Mesenchymal stem cell (in vitro differentiated cells and primary cell): ENCODE results near the gene UBE2Q1.

ENCODE experiments used
- DNase-seq: peaks from one replicate; pipeline ENCODE4 v3.0.0-alpha.2; 2013
- H2AFZ ChIP-seq: one replicate; pipeline ENCODE4 v1.6.1; 2013; ENCODE audit warnings: low read depth, mild to moderate bottlenecking, control low read depth, inconsistent platforms, low read length, moderate library complexity
- H2AK5ac ChIP-seq: 2 replicates; pipeline ENCODE4 v1.6.1; 2013; ENCODE audit warnings: low read length, moderate library complexity, mild to moderate bottlenecking, inconsistent platforms; ENCODE audit not compliant: severe bottlenecking
- H2BK120ac ChIP-seq: one replicate; pipeline ENCODE4 v1.6.1; 2013; ENCODE audit warnings: low read depth, mild to moderate bottlenecking, inconsistent platforms, low read length, moderate library complexity
- H2BK12ac ChIP-seq, 2 experiments: one replicate each; pipeline ENCODE4 v1.6.1; 2013; ENCODE audit warnings: inconsistent platforms in 2 of 2, low read length in 2 of 2, mild to moderate bottlenecking in 2 of 2, moderate library complexity in 2 of 2, control low read depth in 1 of 2
- H2BK15ac ChIP-seq: one replicate; pipeline ENCODE4 v1.6.1; 2013; ENCODE audit warnings: mild to moderate bottlenecking, low read depth, inconsistent platforms; ENCODE audit not compliant: poor library complexity, severe bottlenecking
- H2BK5ac ChIP-seq: 2 replicates; pipeline ENCODE4 v1.6.1; 2013; ENCODE audit warnings: low read depth, mild to moderate bottlenecking, low read length, control low read depth, inconsistent platforms; ENCODE audit not compliant: poor library complexity, severe bottlenecking
- H3K14ac ChIP-seq, 2 experiments: one replicate each; pipeline ENCODE4 v1.6.1; 2013; ENCODE audit warnings: inconsistent platforms in 2 of 2, low read length in 2 of 2, control low read depth in 1 of 2, mild to moderate bottlenecking in 1 of 2, moderate library complexity in 1 of 2
- H3K18ac ChIP-seq, 2 experiments: one replicate each; pipeline ENCODE4 v1.6.1; 2013; ENCODE audit warnings: inconsistent platforms in 2 of 2, low read length in 2 of 2, control low read depth in 1 of 2, low read depth in 1 of 2, mild to moderate bottlenecking in 1 of 2
- H3K23ac ChIP-seq, 2 experiments: one replicate each; pipeline ENCODE4 v1.6.1; 2013; ENCODE audit warnings: inconsistent platforms in 2 of 2, low read length in 2 of 2, mild to moderate bottlenecking in 2 of 2, moderate library complexity in 2 of 2, control low read depth in 1 of 2
- H3K27ac ChIP-seq: 2 replicates; pipeline ENCODE4 v1.5.1; 2013; ENCODE audit warnings: mild to moderate bottlenecking, moderate library complexity, low read length, control low read depth, inconsistent platforms; ENCODE audit not compliant: poor library complexity, severe bottlenecking
- H3K27me3 ChIP-seq, 2 experiments: 2 replicates each; pipeline versions ENCODE4 v1.6.1 to v1.7.0; 2013; ENCODE audit warnings: low read length in 2 of 2, mild to moderate bottlenecking in 2 of 2, moderate library complexity in 2 of 2, control low read depth in 1 of 2, inconsistent platforms in 1 of 2; ENCODE audit not compliant: control insufficient read depth in 1 of 2, insufficient read depth in 1 of 2
- H3K36me3 ChIP-seq, 2 experiments: 2 replicates each; pipeline versions ENCODE4 v1.6.1 to v1.7.0; 2013; ENCODE audit warnings: low read length in 2 of 2, control low read depth in 1 of 2, inconsistent platforms in 1 of 2, low read depth in 1 of 2, mild to moderate bottlenecking in 1 of 2; ENCODE audit not compliant: insufficient read depth in 2 of 2, control insufficient read depth in 1 of 2
- H3K4ac ChIP-seq, 2 experiments: one replicate each; pipeline ENCODE4 v1.6.1; 2013; ENCODE audit warnings: inconsistent platforms in 2 of 2, low read length in 2 of 2, mild to moderate bottlenecking in 2 of 2, moderate library complexity in 2 of 2, control low read depth in 1 of 2, low read depth in 1 of 2
- H3K4me1 ChIP-seq: 2 replicates; pipeline ENCODE4 v1.6.1; 2013; ENCODE audit warnings: low read depth, low read length, control low read depth; ENCODE audit not compliant: control insufficient read depth, insufficient read depth
- H3K4me2 ChIP-seq: 2 replicates; pipeline ENCODE4 v1.6.1; 2013; ENCODE audit warnings: low read length, mild to moderate bottlenecking, inconsistent platforms; ENCODE audit not compliant: poor library complexity, severe bottlenecking
- H3K4me3 ChIP-seq, 2 experiments: 2 replicates each; pipeline versions ENCODE4 v1.5.1 to v1.7.0; 2013; ENCODE audit warnings: low read length in 2 of 2, mild to moderate bottlenecking in 2 of 2, control low read depth in 1 of 2, low read depth in 1 of 2; ENCODE audit not compliant: insufficient read depth in 1 of 2
- H3K79me1 ChIP-seq: replicated peaks from 2 replicates; pipeline ENCODE4 v1.6.1; 2013; ENCODE audit warnings: mild to moderate bottlenecking, control low read depth, low read length, inconsistent platforms; ENCODE audit not compliant: poor library complexity, severe bottlenecking
- H3K9ac ChIP-seq: 2 replicates; pipeline ENCODE4 v1.7.0; 2013; ENCODE audit warnings: mild to moderate bottlenecking, low read length, moderate library complexity
- H3K9me3 ChIP-seq: 2 replicates; pipeline ENCODE4 v1.7.0; 2013; ENCODE audit warnings: mild to moderate bottlenecking, low read length; ENCODE audit not compliant: control insufficient read depth
- H4K8ac ChIP-seq: one replicate; pipeline ENCODE4 v1.6.1; 2013; ENCODE audit warnings: inconsistent platforms, mild to moderate bottlenecking, low read length, moderate library complexity
- H4K91ac ChIP-seq: one replicate; pipeline ENCODE4 v1.6.1; 2013; ENCODE audit warnings: mild to moderate bottlenecking, low read length, inconsistent platforms
- WGBS: methylation state at CpG from one replicate; pipeline ENCODE4 v1.1.7; 2013; ENCODE audit warnings: mixed read lengths; 5-methylcytosine and 5-hydroxymethylcytosine counted together

The UBE2Q1 gene

DNA sequence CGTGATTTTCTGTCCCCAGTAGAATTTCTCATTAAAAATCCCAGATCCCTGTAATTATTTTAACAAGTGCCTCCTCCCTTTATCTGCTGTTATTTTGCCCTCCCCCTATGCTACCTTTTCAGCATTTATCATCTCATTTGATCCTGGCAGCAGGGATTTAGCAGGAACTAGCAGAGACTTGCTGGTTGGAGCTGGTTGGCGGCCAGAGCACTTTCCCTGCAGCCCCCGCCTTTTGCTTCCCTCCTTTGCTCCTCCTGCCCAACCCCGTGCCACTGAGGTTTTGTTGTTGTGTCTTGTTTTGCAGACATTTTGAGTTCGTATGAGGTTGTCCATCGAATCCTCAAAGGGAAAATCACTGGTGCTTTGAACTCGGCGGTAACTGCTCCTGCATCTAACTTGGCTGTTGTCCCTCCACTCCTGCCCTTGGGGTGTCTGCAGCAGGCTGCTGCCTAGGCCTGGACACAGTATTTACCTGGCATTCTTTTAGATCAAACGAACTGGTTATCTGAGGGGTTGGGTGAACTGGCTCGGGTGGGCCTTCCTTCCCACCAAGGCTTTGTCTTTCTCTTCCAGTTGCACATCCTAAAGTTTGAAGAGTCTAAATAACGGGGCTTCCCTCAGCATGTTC is 11.2 kb downstream of the UBE2Q1 start:
- Histone ChIP-seq H2BK12ac (no peak overlapping the region), H3K27me3 (peaks cover 23 to 25% of the 10 kb centered on the region in 2 experiments), H3K79me1 (peaks cover 18% of the 10 kb centered on the region), H2AK5ac (no peak overlapping the region), H4K8ac (no peak overlapping the region), H3K9ac (no peak overlapping the region), H2BK5ac (no peak overlapping the region), H3K18ac (no peak overlapping the region), H4K91ac (no peak overlapping the region), H2BK15ac (no peak overlapping the region), H3K27ac (no peak overlapping the region), H3K23ac (no peak overlapping the region), H3K9me3 (no peaks in the 10 kb centered on the region), H2AFZ (no peak overlapping the region), H3K14ac (no peak overlapping the region), H3K36me3 (peaks cover 32 to 38% of the 10 kb centered on the region in 2 experiments), H3K4ac (no peak overlapping the region), H2BK120ac (no peak overlapping the region), H3K4me1 (peaks cover 5% of the 10 kb centered on the region), H3K4me2 (no peak overlapping the region), H3K4me3 (no peak overlapping the region)
- DNase-seq = no peak
- 80% methylated on average over 11 of the region's 11 CpGs for WGBS

DNA sequence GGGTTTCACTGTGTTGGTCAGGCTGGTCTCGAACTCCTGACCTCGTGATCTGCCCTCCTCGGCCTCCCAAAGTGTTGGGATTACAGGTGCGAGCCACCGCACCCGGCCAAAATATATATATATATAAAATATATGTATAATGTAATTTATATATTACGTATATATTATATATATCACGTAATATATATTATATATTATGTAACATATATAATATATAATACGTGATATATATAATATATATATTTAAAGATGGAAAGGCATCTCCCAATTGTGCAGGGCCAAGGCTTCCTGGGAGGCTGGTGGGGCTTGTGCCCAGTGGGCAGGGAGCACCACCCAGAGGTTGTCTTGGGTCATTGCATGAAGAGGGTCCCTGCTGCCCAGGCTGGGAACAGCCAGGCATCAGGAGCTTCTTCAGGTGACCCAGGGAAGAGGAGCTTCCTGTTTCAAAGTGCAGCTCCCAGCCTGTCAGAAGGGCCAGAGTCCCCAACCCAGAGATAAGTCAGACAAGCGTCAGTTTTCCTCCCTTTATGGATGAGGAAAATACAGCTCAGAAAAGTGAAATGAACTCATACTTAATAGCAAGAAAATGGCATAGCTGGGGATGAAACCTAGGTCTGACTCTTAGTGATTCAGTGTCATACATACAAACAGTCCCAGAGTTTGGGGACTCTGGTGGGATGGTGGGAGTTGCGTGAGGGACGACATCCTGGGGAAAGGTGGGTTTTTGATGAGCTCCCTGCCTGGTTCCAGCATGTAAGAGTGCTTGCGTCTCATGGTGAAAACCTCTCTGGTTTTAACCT is 12.0 kb downstream of the UBE2Q1 start:
- Histone ChIP-seq H3K4me2 (no peak overlapping the region), H2AK5ac (no peak overlapping the region), H3K9ac (no peak overlapping the region), H3K4ac (no peak overlapping the region), H2BK12ac (no peak overlapping the region), H2BK120ac (no peak overlapping the region), H3K23ac (no peak overlapping the region), H3K27ac (no peak overlapping the region), H2AFZ (no peak overlapping the region), H3K27me3 (peaks cover 29 to 32% of the 10 kb centered on the region in 2 experiments), H3K9me3 (no peaks in the 10 kb centered on the region), H3K4me1 (peaks cover 4% of the 10 kb centered on the region), H3K79me1 (peaks cover 11% of the 10 kb centered on the region), H3K36me3 (peaks cover 24 to 30% of the 10 kb centered on the region in 2 experiments), H4K8ac (no peak overlapping the region), H3K18ac (no peak overlapping the region), H3K4me3 (no peak overlapping the region), H2BK5ac (no peak overlapping the region), H4K91ac (no peak overlapping the region), H3K14ac (no peak overlapping the region), H2BK15ac (no peak overlapping the region)
- 84% methylated on average over 3 of the region's 13 CpGs for WGBS
- DNase-seq = peak; percentile 67

DNA sequence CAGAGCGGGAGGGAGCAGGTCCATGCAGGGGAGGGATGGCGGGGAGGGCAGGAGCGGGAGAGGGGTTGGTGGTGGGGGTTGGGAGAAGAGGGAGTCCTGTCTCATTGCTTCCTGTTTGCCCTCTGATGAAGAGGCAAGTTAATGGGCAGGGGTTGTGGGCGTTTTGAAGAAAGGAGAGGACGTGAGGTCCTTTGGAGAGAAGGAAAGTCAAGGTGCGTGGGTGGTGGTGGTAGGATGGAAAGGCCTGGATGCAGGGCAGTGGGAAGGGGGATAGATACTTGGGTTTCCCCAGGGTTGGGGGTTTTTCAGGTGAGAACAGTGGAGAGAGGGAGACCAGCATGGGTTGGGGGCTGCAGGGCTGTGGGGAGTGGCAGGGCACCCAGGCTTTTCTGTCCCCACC is 17.2 kb downstream of the UBE2Q1 start:
- H2BK15ac ChIP-seq = no peak overlapping the region
- H2BK5ac ChIP-seq = no peak overlapping the region
- 68% methylated on average over 6 of the region's 6 CpGs for WGBS
- no peaks in the 10 kb centered on the region for H3K9me3 ChIP-seq
- no peak for DNase-seq
- H2BK12ac ChIP-seq = no peak overlapping the region
- H2AFZ ChIP-seq = no peak overlapping the region
- H3K4me2 ChIP-seq = no peak overlapping the region
- no peaks in the 10 kb centered on the region for H3K36me3 ChIP-seq
- no peaks in the 10 kb centered on the region for H3K4me1 ChIP-seq
- H3K18ac ChIP-seq = no peak overlapping the region
- no peak overlapping the region for H4K91ac ChIP-seq
- no peak overlapping the region for H2BK120ac ChIP-seq
- H4K8ac ChIP-seq = no peak overlapping the region
- peaks cover 58 to 61% of the 10 kb centered on the region in 2 experiments for H3K27me3 ChIP-seq
- no peaks in the 10 kb centered on the region for H3K79me1 ChIP-seq
- H3K4ac ChIP-seq = no peak overlapping the region
- H3K9ac ChIP-seq = no peak overlapping the region
- no peak overlapping the region for H2AK5ac ChIP-seq
- H3K14ac ChIP-seq = no peak overlapping the region
- no peak overlapping the region for H3K23ac ChIP-seq
- no peak overlapping the region for H3K27ac ChIP-seq
- H3K4me3 ChIP-seq = no peak overlapping the region
